HG03354 (cell line): ENCODE data around the gene BRWD1.

Experiments
- ATAC-seq: cut with Tn5 transposase; IDR thresholded peaks from one replicate; pipeline ENCODE4 v1.9.1; 2021; ENCODE audit warnings: mild to moderate bottlenecking; ENCODE audit not compliant: unreplicated experiment, poor library complexity, severe bottlenecking

BRWD1 gene

GRCh38 chr21:39332175-39332574, 18.7 kb upstream of the BRWD1 start:
- no peak for ATAC-seq

GRCh38 chr21:39330001-39330400, 16.6 kb upstream of the BRWD1 start:
- no peak for ATAC-seq

- ATAC-seq: no peak
These were observed 14.3 kb upstream of the BRWD1 start for GRCh38 chr21:39327727-39328126.

- ATAC-seq: no peak
These were observed 13.3 kb upstream of the BRWD1 start for GRCh38 chr21:39326607-39327307.

GRCh38 chr21:39325458-39325857, 12.0 kb upstream of the BRWD1 start:
- no peak for ATAC-seq

- ATAC-seq: no peak
These were observed 8.0 kb upstream of the BRWD1 start for GRCh38 chr21:39321424-39321823.

- no peak for ATAC-seq
These were observed 6.4 kb upstream of the BRWD1 start for GRCh38 chr21:39319814-39320332.

- no peak for ATAC-seq
These were observed 5.9 kb upstream of the BRWD1 start for GRCh38 chr21:39319251-39319756.

- no peak for ATAC-seq
These were observed 4.9 kb upstream of the BRWD1 start for GRCh38 chr21:39318091-39318959.

- ATAC-seq: no peak
These were observed 4.0 kb upstream of the BRWD1 start for GRCh38 chr21:39317134-39318090.

- no peak for ATAC-seq
These were observed 3.3 kb upstream of the BRWD1 start for GRCh38 chr21:39316729-39317128.

- no peak for ATAC-seq
These were observed 2.4 kb upstream of the BRWD1 start for GRCh38 chr21:39315603-39316445.

GRCh38 chr21:39314143-39315027, 953 bp upstream of the BRWD1 start:
- peak; percentile 18 for ATAC-seq

GRCh38 chr21:39313042-39313570, 326 bp downstream of the BRWD1 start:
- peak; percentile 3 for ATAC-seq

- peak; percentile 83 for ATAC-seq
These were observed 1.1 kb downstream of the BRWD1 start for GRCh38 chr21:39312112-39313041.

GRCh38 chr21:39311164-39311563, 2.3 kb downstream of the BRWD1 start:
- ATAC-seq: no peak

GRCh38 chr21:39307466-39307865, 6.0 kb downstream of the BRWD1 start:
- no peak for ATAC-seq
